Coronary artery (tissue), 2 donors: ENCODE measurements around the gene NOMO2.
"Not testable (repeated sequence)": the region's sequence is repeated elsewhere in the genome, so short reads cannot be mapped to it uniquely, and the experiment has no call there.

Source experiments
- DNase-seq: peaks from one replicate; pipeline ENCODE4 v3.0.0-alpha.2; 2017; ENCODE audit warnings: low spot score
- H3K27ac ChIP-seq, 2 donors: fragments of 200-600 bp; sonication (generic); one replicate each; pipeline ENCODE4 v1.5.1; 2016 to 2019
- H3K4me3 ChIP-seq: fragments of 200-600 bp; sonication (generic); 2 replicates; pipeline ENCODE4 v1.5.1; 2016; ENCODE audit warnings: mild to moderate bottlenecking, moderate library complexity

The NOMO2 gene, protein sequence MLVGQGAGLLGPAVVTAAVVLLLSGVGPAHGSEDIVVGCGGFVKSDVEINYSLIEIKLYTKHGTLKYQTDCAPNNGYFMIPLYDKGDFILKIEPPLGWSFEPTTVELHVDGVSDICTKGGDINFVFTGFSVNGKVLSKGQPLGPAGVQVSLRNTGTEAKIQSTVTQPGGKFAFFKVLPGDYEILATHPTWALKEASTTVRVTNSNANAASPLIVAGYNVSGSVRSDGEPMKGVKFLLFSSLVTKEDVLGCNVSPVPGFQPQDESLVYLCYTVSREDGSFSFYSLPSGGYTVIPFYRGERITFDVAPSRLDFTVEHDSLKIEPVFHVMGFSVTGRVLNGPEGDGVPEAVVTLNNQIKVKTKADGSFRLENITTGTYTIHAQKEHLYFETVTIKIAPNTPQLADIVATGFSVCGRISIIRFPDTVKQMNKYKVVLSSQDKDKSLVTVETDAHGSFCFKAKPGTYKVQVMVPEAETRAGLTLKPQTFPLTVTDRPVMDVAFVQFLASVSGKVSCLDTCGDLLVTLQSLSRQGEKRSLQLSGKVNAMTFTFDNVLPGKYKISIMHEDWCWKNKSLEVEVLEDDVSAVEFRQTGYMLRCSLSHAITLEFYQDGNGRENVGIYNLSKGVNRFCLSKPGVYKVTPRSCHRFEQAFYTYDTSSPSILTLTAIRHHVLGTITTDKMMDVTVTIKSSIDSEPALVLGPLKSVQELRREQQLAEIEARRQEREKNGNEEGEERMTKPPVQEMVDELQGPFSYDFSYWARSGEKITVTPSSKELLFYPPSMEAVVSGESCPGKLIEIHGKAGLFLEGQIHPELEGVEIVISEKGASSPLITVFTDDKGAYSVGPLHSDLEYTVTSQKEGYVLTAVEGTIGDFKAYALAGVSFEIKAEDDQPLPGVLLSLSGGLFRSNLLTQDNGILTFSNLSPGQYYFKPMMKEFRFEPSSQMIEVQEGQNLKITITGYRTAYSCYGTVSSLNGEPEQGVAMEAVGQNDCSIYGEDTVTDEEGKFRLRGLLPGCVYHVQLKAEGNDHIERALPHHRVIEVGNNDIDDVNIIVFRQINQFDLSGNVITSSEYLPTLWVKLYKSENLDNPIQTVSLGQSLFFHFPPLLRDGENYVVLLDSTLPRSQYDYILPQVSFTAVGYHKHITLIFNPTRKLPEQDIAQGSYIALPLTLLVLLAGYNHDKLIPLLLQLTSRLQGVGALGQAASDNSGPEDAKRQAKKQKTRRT

DNA sequence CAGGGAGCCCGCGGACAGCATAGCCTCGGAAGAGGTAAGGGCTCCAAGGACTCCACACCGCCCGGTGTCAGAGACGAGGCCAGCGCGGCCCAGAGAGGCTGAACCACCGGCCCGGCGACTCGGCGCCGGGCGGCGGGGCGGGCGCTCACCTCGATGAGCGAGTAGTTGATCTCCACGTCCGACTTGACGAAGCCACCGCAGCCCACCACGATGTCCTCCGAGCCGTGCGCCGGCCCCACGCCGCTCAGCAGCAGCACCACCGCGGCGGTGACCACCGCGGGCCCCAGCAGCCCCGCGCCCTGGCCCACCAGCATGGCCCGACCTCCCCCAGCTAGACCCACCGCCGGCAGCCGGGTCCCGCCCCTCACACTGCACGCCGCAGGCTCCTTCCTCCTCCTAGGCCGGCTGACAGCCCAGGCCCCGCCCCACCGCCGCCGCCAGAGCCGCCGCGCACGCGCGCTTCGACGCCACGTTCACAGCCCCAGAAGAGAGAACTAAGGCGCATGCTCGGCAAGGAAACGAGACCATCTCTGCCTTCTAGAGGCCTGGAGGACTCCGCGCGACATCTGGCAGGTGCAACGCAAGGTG lies at the start of gene NOMO2:
Gene NOMO2, minus strand, starts transcription at position 371 of the 588 bp plus-strand sequence. Its CDS starts 57 bp downstream, at position 314.
- not testable (repeated sequence) for DNase-seq
- H3K27ac ChIP-seq, result peak within 1 kb of the TSS in 1 of 2 donors; percentile 80
- peak within 1 kb of the TSS; percentile 82 for H3K4me3 ChIP-seq

DNA sequence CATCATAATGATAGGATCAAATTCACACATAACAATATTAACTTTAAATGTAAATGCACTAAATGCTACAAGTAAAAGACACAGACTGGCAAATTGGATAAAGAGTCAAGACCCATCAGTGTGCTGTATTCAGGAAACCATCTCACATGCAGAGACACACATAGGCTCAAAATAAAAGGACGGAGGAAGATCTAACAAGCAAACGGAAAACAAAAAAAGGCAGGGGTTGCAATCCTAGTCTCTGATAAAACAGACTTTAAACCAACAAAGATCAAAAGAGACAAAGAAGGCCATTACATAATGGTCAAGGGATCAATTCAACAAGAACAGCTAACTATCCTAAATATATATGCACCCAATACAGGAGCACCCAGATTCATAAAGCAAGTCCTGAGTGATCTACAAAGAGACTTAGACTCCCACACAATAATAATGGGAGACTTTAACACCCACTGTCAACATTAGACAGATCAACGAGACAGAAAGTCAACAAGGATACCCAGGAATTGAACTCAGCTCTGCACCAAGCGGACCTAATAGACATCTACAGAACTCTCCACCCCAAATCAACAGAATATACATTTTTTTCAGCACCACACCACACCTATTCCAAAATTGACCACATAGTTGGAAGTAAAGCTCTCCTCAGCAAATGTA lies 48.4 kb upstream of the NOMO2 start:
- not testable (repeated sequence) for DNase-seq, H3K27ac ChIP-seq, H3K4me3 ChIP-seq

DNA sequence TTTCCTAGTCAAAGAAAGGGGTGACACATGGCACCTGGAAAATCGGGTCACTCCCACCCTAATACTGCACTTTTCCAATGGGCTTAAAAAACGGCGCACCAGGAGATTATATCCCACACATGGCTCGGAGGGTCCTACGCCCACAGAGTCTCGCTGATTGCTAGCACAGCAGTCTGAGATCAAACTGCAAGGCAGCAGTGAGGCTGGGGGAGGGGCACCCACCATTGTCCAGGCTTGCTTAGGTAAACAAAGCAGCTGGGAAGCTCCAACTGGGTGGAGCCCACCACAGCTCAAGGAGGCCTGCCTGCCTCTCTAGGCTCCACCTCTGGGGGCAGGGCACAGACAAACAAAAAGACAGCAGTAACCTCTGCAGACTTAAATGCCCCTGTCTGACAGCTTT lies 46.4 kb upstream of the NOMO2 start:
- not testable (repeated sequence) for DNase-seq, H3K27ac ChIP-seq, H3K4me3 ChIP-seq

DNA sequence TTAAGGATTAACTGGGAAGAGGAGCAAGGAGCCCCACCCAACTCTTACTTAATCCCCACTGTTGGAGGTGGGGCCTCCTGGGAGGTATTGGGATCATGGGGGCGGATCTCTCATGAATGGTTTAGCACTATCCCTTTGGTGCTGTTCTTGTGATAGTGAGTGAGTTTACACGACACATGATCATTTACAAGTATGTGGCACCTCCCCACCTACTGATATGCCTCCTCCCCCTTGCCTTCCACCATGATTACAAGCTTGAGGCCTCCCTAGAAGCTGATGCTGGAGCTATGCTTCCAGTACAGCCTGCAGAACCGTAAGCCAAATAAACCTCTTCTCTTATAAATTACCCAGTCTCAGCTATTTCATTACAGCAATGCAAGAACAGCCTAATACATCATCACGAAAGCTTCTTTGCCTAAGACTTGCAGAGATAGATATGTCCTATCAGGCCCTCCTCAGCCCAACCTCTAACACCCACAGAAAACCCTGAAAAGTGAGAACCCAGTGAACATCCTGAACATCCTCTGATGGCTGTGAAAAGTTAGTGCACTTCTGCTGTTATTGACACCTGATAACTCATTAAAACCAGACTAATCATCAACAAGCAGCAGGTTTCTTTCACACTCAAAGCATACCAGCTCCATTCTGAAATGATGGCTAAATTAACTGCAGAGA lies 41.8 kb upstream of the NOMO2 start:
- not testable (repeated sequence) for DNase-seq, H3K4me3 ChIP-seq

DNA sequence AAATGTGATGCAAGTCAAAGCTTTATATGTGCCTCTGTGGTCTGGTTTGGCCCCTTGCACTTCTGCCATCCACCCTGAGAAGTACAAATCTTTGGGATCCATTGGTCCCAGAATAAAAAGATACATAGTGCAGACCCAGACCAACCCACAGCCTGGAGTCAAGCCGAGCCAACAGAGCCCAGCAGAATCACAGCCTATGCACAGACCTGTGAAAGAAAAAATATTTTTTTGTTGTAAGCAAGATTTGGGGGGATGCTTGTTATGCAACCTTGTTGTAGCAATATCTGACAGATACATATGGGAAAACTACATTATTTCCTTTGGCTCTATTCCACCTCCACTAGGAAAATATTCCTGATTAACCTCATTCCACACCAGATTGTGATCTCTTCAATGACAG lies 36.7 kb upstream of the NOMO2 start:
- not testable (repeated sequence) for H3K4me3 ChIP-seq, DNase-seq, H3K27ac ChIP-seq

More for the DNA sequence above, 41.8 kb upstream of the NOMO2 start:
- H3K27ac ChIP-seq, result not testable (repeated sequence)

DNA sequence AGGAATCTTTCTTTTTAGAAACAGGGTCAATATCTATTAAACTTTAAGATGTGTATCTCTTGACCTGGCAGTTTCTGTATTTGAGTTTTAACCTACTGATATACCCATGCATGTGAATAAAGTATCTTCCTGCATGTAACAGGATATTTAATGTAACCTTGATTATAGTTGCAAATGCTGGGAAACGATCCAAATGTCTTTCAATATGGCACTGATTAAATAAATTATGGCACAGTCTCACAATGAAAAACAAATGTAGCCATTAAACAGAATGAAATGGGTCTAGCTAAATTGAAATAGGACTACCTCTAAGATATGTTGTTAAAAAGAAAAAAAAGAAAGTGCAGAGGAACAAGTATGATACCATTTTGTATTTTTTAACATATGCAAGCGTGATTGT lies 35.8 kb upstream of the NOMO2 start:
- not testable (repeated sequence) for H3K27ac ChIP-seq, DNase-seq, H3K4me3 ChIP-seq

DNA sequence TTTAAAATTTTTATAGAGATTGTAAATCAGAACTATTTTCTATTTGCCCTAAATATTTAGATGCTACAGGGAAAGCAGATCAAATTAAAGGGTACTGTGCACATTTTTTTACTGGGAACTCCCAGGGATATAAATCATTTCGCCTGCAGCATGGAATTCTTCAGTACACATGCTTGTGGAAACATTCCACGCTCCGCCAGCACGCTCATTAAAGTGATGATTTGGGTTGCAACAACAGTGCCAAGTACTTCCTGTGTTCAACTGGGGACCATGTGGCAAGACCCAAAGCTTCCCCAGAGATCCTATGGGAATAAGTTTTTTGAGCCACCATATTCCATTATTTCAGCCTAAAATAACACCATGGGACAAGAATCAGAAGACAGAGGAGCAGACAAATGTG lies 35.4 kb upstream of the NOMO2 start:
- DNase-seq, H3K27ac ChIP-seq, H3K4me3 ChIP-seq: not testable (repeated sequence)

DNA sequence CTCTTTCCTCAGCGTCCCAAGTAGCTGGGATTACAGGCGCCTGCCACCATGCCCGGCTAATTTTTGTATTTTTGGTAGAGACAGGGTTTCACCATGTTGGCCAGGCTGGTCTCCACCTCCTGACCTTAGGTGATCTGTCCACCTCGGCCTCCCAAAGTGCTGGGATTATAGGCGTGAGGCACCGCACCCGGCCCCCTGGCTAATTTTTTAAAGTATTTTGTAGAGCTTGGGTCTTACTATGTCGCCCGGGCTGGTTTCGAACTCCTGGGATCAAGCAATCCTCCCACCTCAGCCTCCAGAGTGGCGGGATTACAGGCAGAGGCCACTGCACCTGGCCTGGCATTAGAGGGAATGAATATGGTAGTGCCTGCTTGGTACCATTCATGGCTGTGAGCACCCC lies 33.9 kb upstream of the NOMO2 start:
- not testable (repeated sequence) for DNase-seq, H3K4me3 ChIP-seq, H3K27ac ChIP-seq

DNA sequence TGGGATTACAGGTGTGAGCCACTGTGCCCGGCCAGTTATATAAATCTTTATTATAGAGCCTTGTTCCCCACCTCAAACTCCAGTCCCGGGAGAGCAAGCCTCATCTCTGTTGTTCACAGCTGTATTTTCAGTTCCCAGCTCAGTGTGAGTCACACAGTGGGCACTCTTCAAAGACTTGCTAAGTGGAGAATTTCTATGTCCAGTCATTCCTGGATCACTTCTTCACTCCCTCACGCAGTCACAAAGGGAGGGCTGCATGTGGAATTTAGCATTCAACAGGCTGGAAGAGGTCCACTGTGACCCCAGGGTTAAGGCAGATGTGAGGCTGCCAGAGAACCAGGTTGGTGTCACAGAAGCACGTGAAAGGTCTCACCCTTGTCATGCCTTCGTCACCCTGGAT lies 33.0 kb upstream of the NOMO2 start:
- not testable (repeated sequence) for DNase-seq, H3K27ac ChIP-seq, H3K4me3 ChIP-seq

DNA sequence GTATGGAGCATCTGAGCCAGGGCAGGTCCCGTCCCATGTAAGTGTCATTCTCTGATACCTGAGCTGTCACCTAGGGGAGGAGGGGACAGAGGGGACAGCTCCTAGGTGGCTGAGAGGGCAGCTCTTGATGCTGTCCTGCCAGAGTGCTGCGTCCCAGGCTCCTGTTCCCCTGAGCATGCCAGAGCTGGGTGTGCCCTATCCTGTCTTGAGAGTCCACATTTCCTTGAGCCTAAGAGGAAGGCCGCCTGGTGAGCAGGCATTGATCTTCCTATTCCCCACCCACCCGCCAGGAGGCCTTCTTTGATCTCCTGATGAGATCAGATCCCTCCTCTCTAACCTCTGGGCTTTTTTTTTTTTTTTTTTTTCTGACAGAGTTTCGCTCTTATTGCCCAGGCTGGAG lies 32.0 kb upstream of the NOMO2 start:
- H3K4me3 ChIP-seq, H3K27ac ChIP-seq, DNase-seq: not testable (repeated sequence)

DNA sequence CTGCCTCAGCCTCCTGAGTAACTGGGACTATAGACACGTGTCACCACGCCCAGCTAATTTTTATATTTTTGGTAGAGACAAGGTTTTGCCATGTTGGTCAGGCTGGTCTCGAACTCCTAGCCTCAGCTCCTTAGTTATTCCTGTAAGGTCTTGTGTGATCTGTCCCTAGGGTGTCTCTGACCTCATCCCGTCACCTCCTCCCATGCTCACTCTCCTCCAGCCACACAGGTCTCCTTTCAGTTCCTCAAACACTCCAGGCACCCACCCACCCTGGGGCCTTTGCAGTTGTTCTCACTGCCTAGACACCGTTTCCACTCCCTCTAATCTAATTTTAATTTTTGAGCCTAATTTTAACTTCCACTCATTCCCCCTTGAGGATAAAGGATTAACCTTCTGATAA lies 31.1 kb upstream of the NOMO2 start:
- DNase-seq, H3K27ac ChIP-seq, H3K4me3 ChIP-seq: not testable (repeated sequence)

DNA sequence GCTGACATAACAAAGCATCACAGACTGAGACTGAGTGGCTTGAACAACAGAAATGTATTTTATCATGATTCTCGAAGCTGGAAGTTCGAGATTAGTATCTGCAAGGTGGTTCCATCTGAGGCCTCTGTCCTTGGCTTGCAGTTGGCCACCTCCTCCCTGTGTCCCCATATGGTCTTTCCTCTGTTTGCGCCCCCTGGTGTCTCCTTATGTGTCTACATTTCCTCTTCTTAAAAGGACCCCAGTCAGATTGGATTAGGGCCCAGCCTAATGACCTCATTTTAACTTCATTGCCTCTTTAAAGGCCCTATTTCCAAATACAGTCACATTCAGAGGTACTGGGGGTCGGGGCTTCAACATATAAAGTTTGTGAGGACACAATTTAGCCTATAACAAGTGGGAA lies 30.0 kb upstream of the NOMO2 start:
- not testable (repeated sequence) for DNase-seq, H3K4me3 ChIP-seq, H3K27ac ChIP-seq

DNA sequence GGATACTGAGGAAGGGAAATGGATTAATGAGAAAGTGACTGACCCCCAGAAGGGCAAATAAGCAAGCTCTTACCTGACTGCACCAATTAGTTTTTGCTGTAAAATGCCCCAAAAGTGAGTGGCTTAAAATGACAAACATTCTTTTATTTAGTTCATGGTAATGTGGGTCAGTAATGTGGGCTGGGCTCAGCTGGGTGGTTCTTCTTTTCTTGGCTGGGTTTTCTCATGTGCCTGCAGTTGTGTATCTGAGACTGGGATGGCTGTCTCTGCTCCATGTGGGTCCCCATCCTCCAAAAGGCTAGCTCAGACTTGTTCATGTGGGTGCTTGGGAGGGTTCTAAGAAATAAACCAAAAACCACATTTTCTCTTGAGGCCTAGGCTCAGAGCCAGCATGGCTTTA lies 29.5 kb upstream of the NOMO2 start:
- H3K27ac ChIP-seq, DNase-seq, H3K4me3 ChIP-seq: not testable (repeated sequence)

DNA sequence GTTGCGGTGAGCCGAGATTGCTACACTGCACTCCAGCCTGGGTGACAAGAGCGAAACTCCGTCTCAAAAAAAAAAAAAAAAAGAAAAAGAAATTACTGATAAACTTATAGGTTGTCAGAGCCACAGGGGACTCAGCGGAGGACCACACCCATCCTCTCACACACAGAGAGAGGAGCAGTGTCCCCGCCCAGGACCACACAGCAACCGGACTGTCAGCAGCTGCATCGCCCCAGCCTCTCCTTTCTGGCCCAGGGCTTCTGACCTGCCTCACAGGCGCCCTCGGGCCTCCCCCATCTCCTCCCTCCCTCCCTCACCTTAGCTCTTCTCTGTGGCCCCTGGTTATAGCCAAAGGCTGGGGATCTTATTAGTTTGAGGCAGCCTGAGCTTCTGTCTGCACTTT lies 27.9 kb upstream of the NOMO2 start:
- H3K4me3 ChIP-seq, DNase-seq, H3K27ac ChIP-seq: not testable (repeated sequence)

DNA sequence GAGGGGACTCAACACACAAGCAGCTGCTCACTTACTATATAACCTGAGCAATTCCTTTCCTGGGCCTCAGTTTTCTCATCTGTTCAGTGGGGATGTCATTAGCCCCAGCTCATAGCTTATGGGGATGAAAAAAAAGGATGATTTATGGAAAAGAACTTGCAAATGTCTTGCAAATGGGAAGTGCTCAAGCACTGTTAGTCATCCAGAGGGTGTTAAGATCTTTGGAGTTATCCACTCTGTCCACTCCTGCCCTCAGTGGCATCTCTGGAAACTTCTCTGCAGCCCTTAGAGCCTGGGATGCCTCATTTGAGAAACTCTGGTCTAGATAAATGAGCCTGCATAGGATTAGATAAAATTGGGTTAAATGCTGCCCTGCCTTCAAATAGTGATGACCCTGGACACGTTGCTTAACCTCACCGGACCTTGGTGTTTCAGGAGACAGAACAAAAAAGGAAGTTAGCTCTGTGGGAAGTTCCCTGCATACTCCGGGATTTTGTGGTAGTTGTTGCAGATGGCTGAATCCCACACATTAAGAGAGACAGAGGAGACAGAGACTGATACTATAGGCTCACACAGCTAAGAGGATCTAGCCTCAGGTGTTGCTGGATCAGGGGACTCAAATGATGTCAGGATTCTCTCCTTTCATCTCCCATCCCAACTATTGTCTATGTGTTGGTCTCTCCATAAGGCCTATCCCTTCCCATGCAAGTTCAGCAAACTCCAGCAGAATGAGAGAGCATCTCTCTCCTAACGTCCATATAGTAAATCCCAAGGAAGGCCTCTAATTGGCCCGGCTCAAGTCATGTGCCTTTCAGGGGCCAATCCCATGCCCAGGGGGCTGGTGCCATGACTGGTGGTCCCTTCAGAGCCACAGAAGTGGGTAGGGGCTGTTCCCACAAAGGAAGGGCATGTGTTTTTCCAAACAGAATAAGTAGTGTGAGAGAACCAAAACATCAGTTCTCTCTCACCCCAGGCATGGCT lies 25.0 kb upstream of the NOMO2 start:
- not testable (repeated sequence) for H3K27ac ChIP-seq, DNase-seq, H3K4me3 ChIP-seq

DNA sequence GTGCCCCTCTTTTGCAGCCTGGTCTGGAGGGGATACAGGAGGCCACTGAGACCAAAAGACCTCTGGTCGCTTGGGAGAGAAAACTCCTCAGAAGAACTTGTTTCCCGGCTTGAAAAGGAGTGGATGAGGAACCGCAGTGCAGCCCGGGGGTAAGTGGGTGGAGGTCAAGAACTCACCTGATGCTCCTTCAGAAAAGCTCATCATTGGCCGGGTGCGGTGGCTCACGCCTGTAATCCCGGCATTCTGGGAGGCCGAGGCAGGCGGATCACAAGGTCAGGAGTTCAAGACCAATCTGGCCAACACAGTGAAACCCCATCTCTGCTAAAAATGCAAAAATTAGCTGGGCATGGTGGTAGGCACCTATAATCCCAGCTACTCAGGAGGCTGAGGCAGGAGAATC lies 23.9 kb upstream of the NOMO2 start:
- H3K4me3 ChIP-seq, DNase-seq, H3K27ac ChIP-seq: not testable (repeated sequence)
